IMR-90 (cell line): ENCODE results near the gene PTMS.

Experiments used
- BHLHE40 ChIP-seq: fragments of 150-350 bp; IDR thresholded peaks from 2 replicates; pipeline ENCODE4 v1.6.1; 2016; ENCODE audit warnings: mild to moderate bottlenecking, low read depth, low read length
- CHD1 ChIP-seq: IDR thresholded peaks from 2 replicates; pipeline ENCODE4 v1.6.1; 2012; ENCODE audit warnings: low read depth, low read length, improper control_type of control experiment
- MXI1 ChIP-seq: IDR thresholded peaks from 2 replicates; pipeline ENCODE4 v1.6.1; 2012; ENCODE audit warnings: low read depth, mild to moderate bottlenecking, low read length, moderate library complexity, borderline replicate concordance
- POLR2A ChIP-seq: IDR thresholded peaks from 2 replicates; pipeline ENCODE4 v1.6.1; 2012; ENCODE audit warnings: mild to moderate bottlenecking, low read depth, low read length
- RAD21 ChIP-seq: IDR thresholded peaks from 2 replicates; pipeline ENCODE4 v1.6.1; 2012; ENCODE audit warnings: low read length, improper control_type of control experiment
- RCOR1 ChIP-seq: IDR thresholded peaks from 2 replicates; pipeline ENCODE4 v1.6.1; 2012; ENCODE audit warnings: mild to moderate bottlenecking, low read length, improper control_type of control experiment; ENCODE audit not compliant: insufficient replicate concordance
- SMC3 ChIP-seq: fragments of 150-350 bp; IDR thresholded peaks from 2 replicates; pipeline ENCODE4 v1.6.1; 2016; ENCODE audit warnings: low read depth, mild to moderate bottlenecking, antibody characterized with exemption, low read length, moderate library complexity
- USF2 ChIP-seq: fragments of 150-350 bp; IDR thresholded peaks from 2 replicates; pipeline ENCODE4 v1.6.1; 2017; ENCODE audit warnings: mild to moderate bottlenecking, antibody characterized with exemption, low read length, low read depth
- TF ChIP-seq, protein P1 (sequence below): conservative IDR thresholded peaks from 2 replicates; pipeline ENCODE4 v1.5.1; 2012; ENCODE audit warnings: mild to moderate bottlenecking, low read depth, low read length, improper control_type of control experiment
- TF ChIP-seq, protein P2 (sequence below): fragments of 150-350 bp; IDR thresholded peaks from 2 replicates; pipeline ENCODE4 v1.6.1; 2016; ENCODE audit warnings: low read depth, mild to moderate bottlenecking, low read length, moderate library complexity, borderline replicate concordance

GRCh38 chr12:6818222-6818621 is 52.1 kb downstream of the PTMS start:
- TF ChIP-seq, protein P1, sequence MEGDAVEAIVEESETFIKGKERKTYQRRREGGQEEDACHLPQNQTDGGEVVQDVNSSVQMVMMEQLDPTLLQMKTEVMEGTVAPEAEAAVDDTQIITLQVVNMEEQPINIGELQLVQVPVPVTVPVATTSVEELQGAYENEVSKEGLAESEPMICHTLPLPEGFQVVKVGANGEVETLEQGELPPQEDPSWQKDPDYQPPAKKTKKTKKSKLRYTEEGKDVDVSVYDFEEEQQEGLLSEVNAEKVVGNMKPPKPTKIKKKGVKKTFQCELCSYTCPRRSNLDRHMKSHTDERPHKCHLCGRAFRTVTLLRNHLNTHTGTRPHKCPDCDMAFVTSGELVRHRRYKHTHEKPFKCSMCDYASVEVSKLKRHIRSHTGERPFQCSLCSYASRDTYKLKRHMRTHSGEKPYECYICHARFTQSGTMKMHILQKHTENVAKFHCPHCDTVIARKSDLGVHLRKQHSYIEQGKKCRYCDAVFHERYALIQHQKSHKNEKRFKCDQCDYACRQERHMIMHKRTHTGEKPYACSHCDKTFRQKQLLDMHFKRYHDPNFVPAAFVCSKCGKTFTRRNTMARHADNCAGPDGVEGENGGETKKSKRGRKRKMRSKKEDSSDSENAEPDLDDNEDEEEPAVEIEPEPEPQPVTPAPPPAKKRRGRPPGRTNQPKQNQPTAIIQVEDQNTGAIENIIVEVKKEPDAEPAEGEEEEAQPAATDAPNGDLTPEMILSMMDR = no peak
- TF ChIP-seq USF2 (no peak), CHD1 (no peak), RAD21 (no peak), POLR2A (no peak), MXI1 (no peak), BHLHE40 (no peak), RCOR1 (no peak), SMC3 (no peak)
- TF ChIP-seq, protein P2, sequence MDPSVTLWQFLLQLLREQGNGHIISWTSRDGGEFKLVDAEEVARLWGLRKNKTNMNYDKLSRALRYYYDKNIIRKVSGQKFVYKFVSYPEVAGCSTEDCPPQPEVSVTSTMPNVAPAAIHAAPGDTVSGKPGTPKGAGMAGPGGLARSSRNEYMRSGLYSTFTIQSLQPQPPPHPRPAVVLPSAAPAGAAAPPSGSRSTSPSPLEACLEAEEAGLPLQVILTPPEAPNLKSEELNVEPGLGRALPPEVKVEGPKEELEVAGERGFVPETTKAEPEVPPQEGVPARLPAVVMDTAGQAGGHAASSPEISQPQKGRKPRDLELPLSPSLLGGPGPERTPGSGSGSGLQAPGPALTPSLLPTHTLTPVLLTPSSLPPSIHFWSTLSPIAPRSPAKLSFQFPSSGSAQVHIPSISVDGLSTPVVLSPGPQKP = no peak
